ENCODE results near the gene ACAD9.
A peak's percentile ranks its signal among the peaks of the same experiment; 100 is the strongest.
"Not testable (repeated sequence)": the region's sequence is repeated elsewhere in the genome, so short reads cannot be mapped to it uniquely, and the experiment has no call there.

ACAD9 gene

DNA sequence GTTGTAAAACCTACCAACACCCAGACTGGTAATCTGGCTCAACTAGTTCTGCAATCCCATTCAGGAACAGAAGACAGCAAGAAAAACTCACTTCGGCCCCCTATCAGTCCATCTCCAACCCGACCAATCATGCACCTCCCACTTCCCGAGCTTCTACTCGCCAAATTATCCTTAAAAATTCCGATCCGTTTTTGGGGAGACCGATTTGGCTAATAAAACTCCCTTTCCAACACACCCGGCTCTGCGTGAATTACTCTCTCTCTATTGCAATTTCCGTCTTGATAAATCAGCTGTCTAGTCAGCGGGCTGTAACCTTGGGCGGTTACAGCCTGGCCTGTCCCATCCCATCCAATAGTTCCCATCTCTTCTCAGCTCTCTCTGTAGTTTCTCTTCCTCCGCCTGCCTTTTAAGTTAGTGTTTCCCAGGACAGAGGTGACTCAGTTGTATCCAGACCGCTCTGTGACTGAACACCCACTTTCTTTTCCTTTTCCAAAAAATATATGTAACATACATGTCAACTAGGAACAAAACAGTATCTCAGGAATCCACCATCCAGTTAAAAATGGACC is 780 bp upstream of the ACAD9 start:
- no peak for DNase-seq (ENCODE audit: low read depth, low spot score)
- Histone ChIP-seq H3K9ac (ENCODE audit: insufficient read length) (peak overlapping the region; percentile 96), H3K4me3 (peak overlapping the region; percentile 89), H3K36me3 (ENCODE audit: insufficient read depth, low read length) (peaks cover 26% of the 10 kb centered on the region), H3K27ac (peak overlapping the region; percentile 87), H3K9me3 (ENCODE audit: low read depth, low read length) (no peaks in the 10 kb centered on the region)
- TF ChIP-seq POLR2AphosphoS5 (IDR thresholded peaks at IDR 0.05; ENCODE audit: borderline replicate concordance, low read depth, low read length) (no peak), FOXP2 (optimal IDR thresholded peaks at IDR 0.05; ENCODE audit: control extremely low read depth, extremely low read length, insufficient read depth) (no peak), EZH2 (IDR thresholded peaks at IDR 0.05) (no peak)

DNA sequence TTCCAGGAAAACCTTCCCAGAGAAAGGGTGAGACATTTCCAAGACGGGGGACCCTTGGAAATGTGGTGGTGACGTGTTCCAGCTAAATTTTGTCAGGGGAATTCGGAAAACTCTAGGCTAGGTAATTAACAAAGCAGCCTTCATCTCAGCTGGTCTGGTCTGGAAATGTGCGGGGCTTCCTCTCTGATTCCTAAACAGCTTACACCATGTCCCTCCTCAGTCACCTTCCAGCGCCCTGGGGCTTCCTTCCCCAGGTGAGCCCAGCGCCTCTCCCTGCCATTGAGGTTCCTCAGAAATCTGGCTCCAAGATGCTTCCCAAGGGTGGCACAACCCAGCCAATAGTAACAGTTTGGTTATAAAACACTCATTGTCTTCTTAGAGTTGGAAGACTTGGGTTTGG is 571 bp downstream of the ACAD9 start:
- H3K36me3 ChIP-seq (ENCODE audit: insufficient read depth, low read length): peaks cover 40% of the 10 kb centered on the region
- peak overlapping the region; percentile 96 for H3K9ac ChIP-seq (ENCODE audit: insufficient read length)
- no peaks in the 10 kb centered on the region for H3K9me3 ChIP-seq (ENCODE audit: low read depth, low read length)
- TF ChIP-seq FOXP2 (optimal IDR thresholded peaks at IDR 0.05; ENCODE audit: control extremely low read depth, extremely low read length, insufficient read depth): no peak
- TF ChIP-seq POLR2AphosphoS5 (IDR thresholded peaks at IDR 0.05; ENCODE audit: borderline replicate concordance, low read depth, low read length): no peak
- no peak for TF ChIP-seq EZH2 (IDR thresholded peaks at IDR 0.05)
- no peak for DNase-seq (ENCODE audit: low read depth, low spot score)
- peak overlapping the region; percentile 83 for H3K27ac ChIP-seq
- H3K4me3 ChIP-seq: peak overlapping the region; percentile 89

DNA sequence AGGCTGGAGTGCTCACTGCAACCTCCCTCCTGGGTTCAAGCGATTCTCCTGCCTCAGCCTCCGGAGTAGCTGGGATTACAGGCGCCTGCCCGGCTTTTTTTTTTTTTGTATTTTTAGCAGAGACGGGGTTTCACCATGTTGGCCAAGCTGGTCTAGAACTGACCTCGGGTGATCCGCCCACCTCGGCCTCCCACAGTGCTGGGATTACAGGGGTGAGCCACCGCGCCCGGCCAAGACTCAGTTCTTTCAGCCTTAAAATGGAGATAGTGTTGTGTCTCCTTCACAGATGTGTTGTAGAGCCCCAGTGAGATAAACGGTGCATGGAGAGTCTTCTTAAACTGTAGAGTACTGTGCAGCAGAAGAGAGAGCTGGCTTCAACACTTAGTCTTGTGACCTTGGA is 1.0 kb downstream of the ACAD9 start:
- Histone ChIP-seq H3K4me3 (peak overlapping the region; percentile 89), H3K36me3 (ENCODE audit: insufficient read depth, low read length) (peaks cover 44% of the 10 kb centered on the region), H3K9ac (ENCODE audit: insufficient read length) (peak overlapping the region; percentile 96)
- not testable (repeated sequence) for H3K27ac ChIP-seq; DNase-seq (ENCODE audit: low read depth, low spot score); H3K9me3 ChIP-seq (ENCODE audit: low read depth, low read length)

DNA sequence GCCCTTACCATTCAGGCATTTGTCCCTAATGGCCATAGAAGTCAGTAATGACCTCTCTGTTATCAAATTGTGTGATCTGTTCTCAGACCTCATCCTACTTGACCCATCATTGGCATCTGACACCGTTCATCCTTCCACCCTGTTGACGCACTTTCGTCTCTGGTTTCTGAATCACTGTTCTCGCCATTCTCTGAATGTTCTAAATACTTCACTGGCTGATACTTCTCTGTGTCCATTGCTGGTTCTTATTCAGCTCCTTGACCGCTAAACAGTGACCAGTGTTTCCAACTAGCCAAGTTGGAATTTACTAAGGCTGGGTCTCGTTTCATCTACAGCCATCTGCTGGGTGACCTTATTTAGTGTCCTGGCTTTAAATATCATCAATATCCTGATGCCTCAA is 2.2 kb downstream of the ACAD9 start:
- no peak for DNase-seq (ENCODE audit: low read depth, low spot score)
- Histone ChIP-seq H3K9ac (ENCODE audit: insufficient read length) (peak overlapping the region; percentile 6), H3K36me3 (ENCODE audit: insufficient read depth, low read length) (peaks cover 47% of the 10 kb centered on the region), H3K9me3 (ENCODE audit: low read depth, low read length) (no peaks in the 10 kb centered on the region), H3K4me3 (no peak overlapping the region), H3K27ac (no peak overlapping the region)
- TF ChIP-seq EZH2 (IDR thresholded peaks at IDR 0.05) (no peak), POLR2AphosphoS5 (IDR thresholded peaks at IDR 0.05; ENCODE audit: borderline replicate concordance, low read depth, low read length) (no peak), FOXP2 (optimal IDR thresholded peaks at IDR 0.05; ENCODE audit: control extremely low read depth, extremely low read length, insufficient read depth) (no peak)

DNA sequence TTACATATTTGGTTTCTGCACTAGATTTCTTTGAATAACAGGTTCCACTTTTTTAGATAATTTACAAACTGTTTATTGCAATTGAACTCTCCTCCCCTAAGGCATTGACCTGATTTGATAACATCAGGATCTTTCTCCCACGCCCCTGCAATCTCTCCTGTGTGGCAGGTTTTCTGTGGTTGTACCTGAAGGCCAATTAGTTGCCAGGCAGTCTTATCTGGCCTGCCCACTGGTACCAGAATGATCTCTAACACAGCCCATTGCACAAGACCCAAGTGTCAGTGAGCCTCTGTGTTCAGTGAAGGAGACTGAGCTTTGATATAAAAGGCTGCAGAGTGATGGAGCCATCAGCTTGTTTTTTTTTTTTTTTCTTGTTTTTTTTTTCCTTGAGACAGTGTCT is 3.3 kb downstream of the ACAD9 start:
- Histone ChIP-seq H3K4me3 (no peak overlapping the region), H3K36me3 (ENCODE audit: insufficient read depth, low read length) (peaks cover 51% of the 10 kb centered on the region), H3K9ac (ENCODE audit: insufficient read length) (no peak overlapping the region), H3K9me3 (ENCODE audit: low read depth, low read length) (no peaks in the 10 kb centered on the region), H3K27ac (no peak overlapping the region)
- TF ChIP-seq FOXP2 (optimal IDR thresholded peaks at IDR 0.05; ENCODE audit: control extremely low read depth, extremely low read length, insufficient read depth): no peak
- no peak for TF ChIP-seq POLR2AphosphoS5 (IDR thresholded peaks at IDR 0.05; ENCODE audit: borderline replicate concordance, low read depth, low read length)
- no peak for TF ChIP-seq EZH2 (IDR thresholded peaks at IDR 0.05)
- no peak for DNase-seq (ENCODE audit: low read depth, low spot score)

DNA sequence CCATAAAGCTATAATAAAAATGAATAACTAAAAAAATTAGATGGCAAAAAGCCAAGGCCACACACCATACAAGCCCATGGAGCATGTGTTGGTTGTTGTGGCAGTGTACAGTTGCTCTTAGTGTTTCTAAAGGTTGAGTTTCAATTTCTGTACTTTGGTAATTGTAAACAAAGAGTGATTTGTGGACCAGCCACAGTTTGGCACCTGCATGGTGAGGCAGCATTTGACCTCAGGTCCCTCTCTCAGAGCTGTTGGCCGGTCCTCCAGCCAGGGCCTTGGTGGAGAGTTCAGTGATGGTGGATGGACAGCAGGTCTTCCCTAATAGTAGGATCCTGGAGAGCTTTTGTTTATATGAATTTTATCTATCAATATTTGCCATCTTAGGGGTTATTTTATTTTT is 5.6 kb downstream of the ACAD9 start:
- peaks cover 64% of the 10 kb centered on the region for H3K36me3 ChIP-seq (ENCODE audit: insufficient read depth, low read length)
- TF ChIP-seq EZH2 (IDR thresholded peaks at IDR 0.05): no peak
- no peak for TF ChIP-seq FOXP2 (optimal IDR thresholded peaks at IDR 0.05; ENCODE audit: control extremely low read depth, extremely low read length, insufficient read depth)
- no peak for TF ChIP-seq POLR2AphosphoS5 (IDR thresholded peaks at IDR 0.05; ENCODE audit: borderline replicate concordance, low read depth, low read length)
- H3K9me3 ChIP-seq (ENCODE audit: low read depth, low read length): no peaks in the 10 kb centered on the region
- no peak overlapping the region for H3K27ac ChIP-seq
- no peak overlapping the region for H3K9ac ChIP-seq (ENCODE audit: insufficient read length)
- no peak for DNase-seq (ENCODE audit: low read depth, low spot score)
- H3K4me3 ChIP-seq: no peak overlapping the region

DNA sequence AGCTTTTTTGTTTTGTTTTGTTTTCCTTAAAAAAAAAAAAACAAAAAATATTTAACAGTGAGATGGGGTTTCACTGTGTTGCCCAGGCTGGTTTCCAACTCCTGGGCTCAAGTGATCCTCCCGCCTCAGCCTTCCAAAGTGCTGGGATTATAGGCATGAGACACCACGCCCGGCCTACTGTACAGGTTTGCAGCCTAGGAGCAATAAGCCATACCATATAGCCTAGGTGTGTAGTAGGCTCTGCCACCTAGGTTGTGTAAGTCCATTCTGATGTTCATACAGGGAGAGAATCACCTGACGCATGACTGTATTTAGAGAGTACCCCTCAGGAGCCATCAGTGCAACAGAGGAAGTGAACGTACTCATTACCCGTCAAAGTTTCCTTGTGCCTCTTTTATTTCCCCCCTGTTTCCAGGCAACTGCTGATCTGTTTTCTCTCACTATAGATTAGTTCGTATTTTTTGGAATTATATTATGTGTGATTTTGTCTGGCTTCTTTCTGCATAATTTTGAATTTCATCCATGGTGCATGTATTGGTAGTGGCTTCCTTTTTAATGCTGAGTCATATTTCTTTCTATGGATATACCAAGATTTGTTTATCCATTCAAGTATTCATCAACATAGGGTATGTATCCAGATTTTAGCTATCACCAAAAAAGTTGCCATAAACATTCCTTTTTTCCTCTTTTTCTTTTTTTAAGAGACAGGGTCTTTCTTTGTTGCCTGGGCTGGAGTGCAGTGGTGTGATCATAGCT is 9.9 kb downstream of the ACAD9 start:
- Histone ChIP-seq H3K9ac (ENCODE audit: insufficient read length) (no peak overlapping the region), H3K36me3 (ENCODE audit: insufficient read depth, low read length) (peaks cover 53% of the 10 kb centered on the region), H3K9me3 (ENCODE audit: low read depth, low read length) (no peaks in the 10 kb centered on the region), H3K27ac (peak overlapping the region; percentile 39; the same call in 1 of the 2 replicates), H3K4me3 (no peak overlapping the region)
- TF ChIP-seq POLR2AphosphoS5 (IDR thresholded peaks at IDR 0.05; ENCODE audit: borderline replicate concordance, low read depth, low read length) (no peak), EZH2 (IDR thresholded peaks at IDR 0.05) (no peak), FOXP2 (optimal IDR thresholded peaks at IDR 0.05; ENCODE audit: control extremely low read depth, extremely low read length, insufficient read depth) (no peak)
- no peak for DNase-seq (ENCODE audit: low read depth, low spot score)

DNA sequence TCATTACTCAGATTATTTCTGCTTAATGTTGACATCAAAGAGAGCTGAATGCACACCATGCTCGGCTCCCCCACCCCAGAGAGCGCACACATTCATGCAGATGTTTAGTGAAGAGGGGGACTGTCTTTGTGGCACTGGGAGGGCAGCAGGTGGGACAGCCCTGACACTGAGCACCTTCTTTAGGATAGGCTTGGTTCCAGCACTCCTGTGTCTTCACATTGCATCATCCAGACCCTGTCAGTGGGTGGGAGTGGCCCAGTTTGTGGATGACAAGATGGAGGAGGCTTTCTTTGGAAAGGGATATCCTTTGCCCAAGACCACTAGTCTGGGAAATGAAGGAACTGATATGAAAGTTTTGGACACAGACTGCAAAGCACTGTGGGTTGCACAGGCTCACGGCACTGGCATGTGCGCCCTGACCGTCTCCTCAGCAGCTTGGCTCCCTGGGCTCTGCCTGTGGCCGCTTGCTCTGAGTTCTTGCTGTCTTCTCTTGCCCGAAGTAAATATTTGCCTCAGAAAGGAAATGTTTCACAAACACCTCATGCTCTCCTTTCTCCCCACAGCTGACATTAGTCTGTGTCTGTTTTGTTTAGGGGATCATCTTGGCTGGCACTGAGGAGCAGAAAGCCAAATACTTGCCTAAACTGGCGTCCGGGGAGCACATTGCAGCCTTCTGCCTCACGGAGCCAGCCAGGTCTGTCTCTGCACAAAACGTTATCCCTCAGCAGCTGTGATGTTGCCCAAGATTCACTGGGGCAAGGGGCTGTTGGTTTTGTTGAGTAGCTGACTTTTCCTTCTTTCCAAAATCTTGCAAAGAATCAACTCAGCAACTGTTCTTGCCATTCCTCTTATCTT is 16.6 kb downstream of the ACAD9 start:
- Histone ChIP-seq H3K36me3 (ENCODE audit: insufficient read depth, low read length) (peaks cover 81% of the 10 kb centered on the region), H3K4me3 (no peak overlapping the region), H3K9me3 (ENCODE audit: low read depth, low read length) (no peaks in the 10 kb centered on the region), H3K27ac (peak overlapping the region; percentile 85), H3K9ac (ENCODE audit: insufficient read length) (peak overlapping the region; percentile 14)
- TF ChIP-seq POLR2AphosphoS5 (IDR thresholded peaks at IDR 0.05; ENCODE audit: borderline replicate concordance, low read depth, low read length) (no peak), EZH2 (IDR thresholded peaks at IDR 0.05) (no peak), FOXP2 (optimal IDR thresholded peaks at IDR 0.05; ENCODE audit: control extremely low read depth, extremely low read length, insufficient read depth) (no peak)
- no peak for DNase-seq (ENCODE audit: low read depth, low spot score)

Measured in SK-N-MC (cell line).